HL-60 (cell line): ENCODE data around the gene KIDINS220.

Experiments
- GABPA ChIP-seq: IDR thresholded peaks from 2 replicates; pipeline ENCODE4 v1.6.1; 2012; ENCODE audit warnings: low read depth
- POLR2AphosphoS5 ChIP-seq: IDR thresholded peaks from 2 replicates; pipeline ENCODE4 v1.6.1; 2012; ENCODE audit warnings: low read depth
- SPI1 ChIP-seq: IDR thresholded peaks from 2 replicates; pipeline ENCODE4 v1.6.1; 2012; ENCODE audit warnings: low read depth, mild to moderate bottlenecking, borderline replicate concordance
- TF ChIP-seq, protein P1 (sequence below): IDR thresholded peaks from one replicate; pipeline ENCODE4 v1.5.1; 2011; ENCODE audit warnings: low read length, control low read depth, inconsistent platforms; ENCODE audit not compliant: insufficient read depth
- TF ChIP-seq, protein P2 (sequence below): IDR thresholded peaks from 2 replicates; pipeline ENCODE4 v1.6.1; 2012; ENCODE audit warnings: low read depth; ENCODE audit not compliant: insufficient replicate concordance

DNA sequence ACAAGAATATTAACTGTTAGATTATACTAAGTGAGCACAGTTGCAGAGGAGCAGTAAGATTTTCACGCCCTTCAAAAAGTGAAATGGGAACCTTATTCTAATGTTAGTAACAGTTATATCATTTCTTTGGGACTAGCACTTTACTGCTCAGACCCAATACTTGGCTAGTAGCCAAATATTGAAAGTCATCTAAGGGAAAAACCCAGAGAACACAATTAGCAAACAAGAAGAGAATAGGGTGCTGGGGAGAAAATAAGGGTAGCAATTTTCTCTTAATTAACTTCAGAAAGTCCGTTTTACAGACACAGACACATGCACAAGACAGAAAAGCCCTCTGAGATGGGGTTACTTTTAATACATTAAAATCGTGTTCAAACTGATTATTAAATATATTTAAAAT is 83.8 kb downstream of the KIDINS220 start:
- TF ChIP-seq, protein P1, sequence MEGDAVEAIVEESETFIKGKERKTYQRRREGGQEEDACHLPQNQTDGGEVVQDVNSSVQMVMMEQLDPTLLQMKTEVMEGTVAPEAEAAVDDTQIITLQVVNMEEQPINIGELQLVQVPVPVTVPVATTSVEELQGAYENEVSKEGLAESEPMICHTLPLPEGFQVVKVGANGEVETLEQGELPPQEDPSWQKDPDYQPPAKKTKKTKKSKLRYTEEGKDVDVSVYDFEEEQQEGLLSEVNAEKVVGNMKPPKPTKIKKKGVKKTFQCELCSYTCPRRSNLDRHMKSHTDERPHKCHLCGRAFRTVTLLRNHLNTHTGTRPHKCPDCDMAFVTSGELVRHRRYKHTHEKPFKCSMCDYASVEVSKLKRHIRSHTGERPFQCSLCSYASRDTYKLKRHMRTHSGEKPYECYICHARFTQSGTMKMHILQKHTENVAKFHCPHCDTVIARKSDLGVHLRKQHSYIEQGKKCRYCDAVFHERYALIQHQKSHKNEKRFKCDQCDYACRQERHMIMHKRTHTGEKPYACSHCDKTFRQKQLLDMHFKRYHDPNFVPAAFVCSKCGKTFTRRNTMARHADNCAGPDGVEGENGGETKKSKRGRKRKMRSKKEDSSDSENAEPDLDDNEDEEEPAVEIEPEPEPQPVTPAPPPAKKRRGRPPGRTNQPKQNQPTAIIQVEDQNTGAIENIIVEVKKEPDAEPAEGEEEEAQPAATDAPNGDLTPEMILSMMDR = no peak
- no peak for TF ChIP-seq POLR2AphosphoS5
- TF ChIP-seq, protein P2, sequence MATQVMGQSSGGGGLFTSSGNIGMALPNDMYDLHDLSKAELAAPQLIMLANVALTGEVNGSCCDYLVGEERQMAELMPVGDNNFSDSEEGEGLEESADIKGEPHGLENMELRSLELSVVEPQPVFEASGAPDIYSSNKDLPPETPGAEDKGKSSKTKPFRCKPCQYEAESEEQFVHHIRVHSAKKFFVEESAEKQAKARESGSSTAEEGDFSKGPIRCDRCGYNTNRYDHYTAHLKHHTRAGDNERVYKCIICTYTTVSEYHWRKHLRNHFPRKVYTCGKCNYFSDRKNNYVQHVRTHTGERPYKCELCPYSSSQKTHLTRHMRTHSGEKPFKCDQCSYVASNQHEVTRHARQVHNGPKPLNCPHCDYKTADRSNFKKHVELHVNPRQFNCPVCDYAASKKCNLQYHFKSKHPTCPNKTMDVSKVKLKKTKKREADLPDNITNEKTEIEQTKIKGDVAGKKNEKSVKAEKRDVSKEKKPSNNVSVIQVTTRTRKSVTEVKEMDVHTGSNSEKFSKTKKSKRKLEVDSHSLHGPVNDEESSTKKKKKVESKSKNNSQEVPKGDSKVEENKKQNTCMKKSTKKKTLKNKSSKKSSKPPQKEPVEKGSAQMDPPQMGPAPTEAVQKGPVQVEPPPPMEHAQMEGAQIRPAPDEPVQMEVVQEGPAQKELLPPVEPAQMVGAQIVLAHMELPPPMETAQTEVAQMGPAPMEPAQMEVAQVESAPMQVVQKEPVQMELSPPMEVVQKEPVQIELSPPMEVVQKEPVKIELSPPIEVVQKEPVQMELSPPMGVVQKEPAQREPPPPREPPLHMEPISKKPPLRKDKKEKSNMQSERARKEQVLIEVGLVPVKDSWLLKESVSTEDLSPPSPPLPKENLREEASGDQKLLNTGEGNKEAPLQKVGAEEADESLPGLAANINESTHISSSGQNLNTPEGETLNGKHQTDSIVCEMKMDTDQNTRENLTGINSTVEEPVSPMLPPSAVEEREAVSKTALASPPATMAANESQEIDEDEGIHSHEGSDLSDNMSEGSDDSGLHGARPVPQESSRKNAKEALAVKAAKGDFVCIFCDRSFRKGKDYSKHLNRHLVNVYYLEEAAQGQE = no peak
- TF ChIP-seq GABPA = no peak
- no peak for TF ChIP-seq SPI1
